Adipocyte (in vitro differentiated cells): ENCODE data around the gene IDS.
"Not testable (repeated sequence)": the region's sequence is repeated elsewhere in the genome, so short reads cannot be mapped to it uniquely, and the experiment has no call there.

Source experiments
- DNase-seq: peaks from one replicate; pipeline ENCODE4 v3.0.0-alpha.2; 2015; ENCODE audit warnings: low read depth
- H3K27me3 ChIP-seq: replicated peaks from 2 replicates; pipeline ENCODE4 v1.7.0; 2013; ENCODE audit warnings: mild to moderate bottlenecking, low read length, moderate library complexity; ENCODE audit not compliant: control insufficient read depth, insufficient read depth
- H3K36me3 ChIP-seq: 2 replicates; pipeline ENCODE4 v1.7.0; 2013; ENCODE audit warnings: low read length, mild to moderate bottlenecking, moderate library complexity; ENCODE audit not compliant: control insufficient read depth, insufficient read depth, severe bottlenecking
- H3K4me1 ChIP-seq: 2 replicates; pipeline ENCODE4 v1.7.0; 2013; ENCODE audit warnings: mild to moderate bottlenecking, low read length, moderate library complexity; ENCODE audit not compliant: control insufficient read depth, insufficient read depth
- H3K4me3 ChIP-seq: 2 replicates; pipeline ENCODE4 v1.7.0; 2013; ENCODE audit warnings: mild to moderate bottlenecking, low read length, moderate library complexity
- H3K9ac ChIP-seq: 2 replicates; pipeline ENCODE4 v1.7.0; 2013; ENCODE audit warnings: mild to moderate bottlenecking, low read length, moderate library complexity
- H3K9me3 ChIP-seq: 2 replicates; pipeline ENCODE4 v1.7.0; 2013; ENCODE audit warnings: mild to moderate bottlenecking, low read length, moderate library complexity; ENCODE audit not compliant: control insufficient read depth

Gene IDS

DNA sequence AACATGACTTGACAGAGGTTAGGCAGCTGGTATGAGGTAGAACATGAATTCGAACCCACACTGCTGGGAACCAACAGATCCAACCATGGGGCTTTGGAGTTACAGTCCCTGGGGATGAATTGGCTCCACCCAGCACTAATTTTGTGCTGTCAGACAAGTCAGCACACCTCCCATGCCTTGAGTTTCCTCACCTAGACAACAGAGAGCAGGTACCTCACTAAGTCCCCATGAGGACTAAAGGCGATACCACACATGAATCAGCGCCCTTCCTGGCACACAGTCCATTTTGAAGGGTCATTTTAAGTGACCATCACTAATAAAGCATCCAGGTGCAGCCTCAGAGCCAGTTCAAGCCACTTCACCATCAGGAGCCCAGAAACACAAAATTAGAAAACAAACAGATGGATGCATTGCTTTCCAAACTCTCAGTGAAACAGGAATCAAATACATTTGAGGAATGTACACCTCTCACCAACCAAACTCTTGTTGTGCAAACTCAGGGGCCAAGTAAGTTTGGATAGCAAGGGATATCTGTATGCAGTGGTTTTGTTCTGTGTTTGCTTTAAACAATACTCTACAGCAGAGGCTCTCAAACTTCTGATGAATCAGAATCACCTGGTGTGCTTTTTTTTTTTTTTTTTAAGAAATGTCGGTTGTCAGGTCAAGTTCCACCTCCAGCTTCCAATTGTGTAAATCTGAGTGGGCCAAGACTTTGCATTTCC, 10.1 kb downstream of the IDS start:
- peaks cover 17% of the 10 kb centered on the region for H3K4me1 ChIP-seq
- no peak overlapping the region for H3K4me3 ChIP-seq
- no peak overlapping the region for H3K9ac ChIP-seq
- H3K27me3 ChIP-seq, result peaks cover 3% of the 10 kb centered on the region
- H3K36me3 ChIP-seq, result peaks cover 22% of the 10 kb centered on the region
- DNase-seq, result no peak
- no peaks in the 10 kb centered on the region for H3K9me3 ChIP-seq

DNA sequence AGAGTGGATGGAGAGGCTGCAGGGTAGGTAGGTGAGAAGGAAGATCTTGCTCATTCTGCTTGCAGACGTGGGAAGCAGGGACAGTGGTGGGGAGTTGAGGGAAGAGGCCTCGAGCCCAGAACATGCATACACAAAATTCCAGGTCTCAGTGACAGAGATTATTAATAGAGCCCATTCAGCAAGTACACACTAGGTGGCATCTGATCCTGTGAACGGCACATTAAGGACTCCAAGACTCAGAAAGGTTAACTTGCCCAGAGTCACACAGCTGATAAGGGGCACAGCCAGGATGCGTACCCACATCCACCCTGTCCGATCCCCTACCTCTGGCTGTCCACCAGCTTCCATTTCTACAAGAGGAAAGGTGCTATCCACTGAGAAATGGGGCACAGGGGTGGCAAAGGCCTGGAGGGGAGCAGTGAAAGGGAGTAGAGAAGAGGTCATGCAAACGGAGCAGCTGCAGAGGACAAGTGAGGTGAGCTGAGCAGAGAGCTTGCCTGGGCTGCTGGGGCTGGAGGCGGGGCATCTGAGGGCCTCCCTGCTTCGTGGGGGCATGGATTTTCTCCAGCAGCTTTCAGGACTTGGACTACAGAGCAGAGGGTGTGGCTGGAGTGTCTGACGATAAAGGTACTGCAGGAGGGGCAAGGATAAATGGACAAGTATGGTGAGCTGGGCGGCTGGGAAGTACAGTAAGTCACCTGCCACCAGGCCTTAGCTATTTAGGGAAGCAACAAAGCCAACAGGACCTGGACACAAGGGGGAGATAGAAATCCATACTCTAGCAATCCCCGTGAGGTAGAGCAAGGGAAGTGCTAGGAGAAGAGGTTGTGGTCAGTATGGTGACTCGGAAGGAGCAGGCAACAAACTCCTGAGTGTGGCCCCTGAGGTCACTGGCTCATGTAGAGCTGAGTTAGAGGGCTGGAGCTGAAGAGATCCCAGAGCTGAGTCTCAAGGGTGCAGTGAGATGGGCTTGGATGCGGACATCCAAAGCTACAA, 11.2 kb downstream of the IDS start:
- Histone ChIP-seq H3K36me3 (peaks cover 18% of the 10 kb centered on the region), H3K9me3 (no peaks in the 10 kb centered on the region), H3K27me3 (peaks cover 3% of the 10 kb centered on the region), H3K4me3 (no peak overlapping the region), H3K9ac (no peak overlapping the region), H3K4me1 (peaks cover 17% of the 10 kb centered on the region)
- no peak for DNase-seq

DNA sequence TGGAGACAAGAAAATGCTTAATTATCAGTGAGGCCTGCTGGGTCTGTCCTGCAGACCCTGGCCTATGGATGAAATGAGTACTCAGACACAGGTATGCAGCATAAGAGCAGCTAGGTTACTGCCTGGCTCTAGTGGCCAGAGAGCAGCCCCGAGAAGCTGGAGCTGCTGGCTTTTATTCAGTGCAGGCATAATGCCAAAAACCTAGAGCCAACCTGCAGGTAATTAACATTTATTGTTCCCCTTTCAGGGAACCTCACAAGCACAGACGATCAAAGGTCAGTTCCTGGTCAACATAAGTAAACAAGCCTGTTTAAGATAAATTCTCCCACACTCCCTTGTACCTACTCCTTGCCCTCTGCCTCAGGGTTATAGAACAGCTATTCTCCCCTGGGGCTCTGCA, 13.3 kb downstream of the IDS start:
- Histone ChIP-seq H3K4me1 (peaks cover 17% of the 10 kb centered on the region), H3K4me3 (no peak overlapping the region), H3K36me3 (peaks cover 21% of the 10 kb centered on the region), H3K9ac (no peak overlapping the region), H3K9me3 (no peaks in the 10 kb centered on the region), H3K27me3 (peaks cover 3% of the 10 kb centered on the region)
- no peak for DNase-seq

DNA sequence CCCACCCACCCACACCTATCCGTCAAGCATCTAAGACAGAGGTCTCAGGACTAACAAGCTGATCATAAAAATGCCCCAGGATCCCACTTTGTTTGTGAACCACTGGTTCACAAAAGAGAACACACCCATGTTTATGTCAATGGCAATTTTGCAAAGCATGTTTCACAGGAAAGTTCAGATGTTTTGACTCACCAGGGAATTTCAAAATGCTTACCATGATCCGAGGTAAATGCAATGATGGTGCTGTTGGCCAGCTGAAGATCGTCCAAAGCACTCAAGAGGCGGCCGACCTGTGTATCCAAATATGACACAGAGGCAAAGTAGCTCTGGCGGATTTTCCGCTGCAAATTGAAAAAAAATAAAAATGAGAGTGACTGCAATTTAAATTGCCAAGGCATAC, 15.0 kb downstream of the IDS start:
- Histone ChIP-seq H3K36me3 (peaks cover 30% of the 10 kb centered on the region), H3K9me3 (no peaks in the 10 kb centered on the region)

DNA sequence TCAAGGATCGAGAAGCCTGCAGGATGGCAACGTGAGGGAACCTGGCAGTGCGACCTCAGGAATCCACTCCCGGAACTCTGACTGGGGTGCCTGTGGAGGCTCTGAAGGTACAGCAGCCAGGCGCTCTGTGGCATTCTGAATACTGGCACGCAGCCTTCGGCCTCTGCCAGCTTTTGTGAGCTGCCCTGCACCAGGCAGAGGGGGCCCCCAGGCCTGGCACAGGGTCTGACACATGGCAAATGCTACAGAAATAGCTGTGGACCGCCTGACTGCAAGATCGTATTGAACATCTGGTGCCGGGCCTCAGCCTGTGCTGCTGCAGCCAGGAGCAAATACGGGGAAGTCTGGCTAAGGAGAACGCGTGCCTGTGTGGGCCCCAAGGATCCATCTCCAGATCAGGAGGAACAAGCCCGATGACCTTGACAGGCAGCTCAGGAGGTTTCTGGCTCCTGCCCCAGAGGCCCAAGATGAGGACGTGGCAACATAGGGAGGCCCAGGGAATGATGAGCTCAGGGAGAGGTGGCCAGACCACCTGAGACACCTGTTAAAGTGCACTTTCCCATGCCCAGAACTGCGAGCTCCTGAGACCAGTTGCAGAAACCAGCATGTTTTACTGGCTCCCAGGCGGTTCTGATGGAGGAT, 16.6 kb downstream of the IDS start:
- H3K36me3 ChIP-seq, result peaks cover 35% of the 10 kb centered on the region
- H3K9me3 ChIP-seq, DNase-seq, H3K4me3 ChIP-seq, H3K4me1 ChIP-seq, H3K9ac ChIP-seq: not testable (repeated sequence)
- H3K27me3 ChIP-seq, result peaks cover 11% of the 10 kb centered on the region

More for the DNA sequence above, 15.0 kb downstream of the IDS start:
- H3K27me3 ChIP-seq, result peaks cover 7% of the 10 kb centered on the region
- no peak overlapping the region for H3K9ac ChIP-seq
- DNase-seq, result no peak
- H3K4me1 ChIP-seq, result peaks cover 10% of the 10 kb centered on the region
- no peak overlapping the region for H3K4me3 ChIP-seq

DNA sequence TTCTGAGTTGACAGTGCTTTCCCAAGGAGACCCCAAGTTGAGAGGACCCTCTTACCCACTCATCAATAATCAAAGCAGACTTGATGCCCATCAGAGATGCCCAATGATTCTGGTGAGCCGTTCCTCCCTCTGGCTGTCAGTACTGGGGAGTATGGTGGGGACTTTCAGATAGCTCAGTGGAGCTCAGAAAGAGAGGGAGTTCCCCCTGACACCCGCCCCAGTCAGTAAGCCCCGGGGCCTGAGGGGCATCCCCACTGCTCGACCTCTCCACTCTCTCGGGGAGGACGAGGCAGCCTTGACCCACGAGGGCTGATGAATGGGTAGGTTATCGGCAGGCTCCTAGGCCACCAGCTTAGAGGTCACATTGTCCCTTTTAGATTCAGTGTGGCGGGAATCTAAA, 17.1 kb downstream of the IDS start:
- peaks cover 35% of the 10 kb centered on the region for H3K36me3 ChIP-seq
- DNase-seq, H3K4me1 ChIP-seq, H3K9ac ChIP-seq, H3K4me3 ChIP-seq, H3K9me3 ChIP-seq: not testable (repeated sequence)
- peaks cover 11% of the 10 kb centered on the region for H3K27me3 ChIP-seq

DNA sequence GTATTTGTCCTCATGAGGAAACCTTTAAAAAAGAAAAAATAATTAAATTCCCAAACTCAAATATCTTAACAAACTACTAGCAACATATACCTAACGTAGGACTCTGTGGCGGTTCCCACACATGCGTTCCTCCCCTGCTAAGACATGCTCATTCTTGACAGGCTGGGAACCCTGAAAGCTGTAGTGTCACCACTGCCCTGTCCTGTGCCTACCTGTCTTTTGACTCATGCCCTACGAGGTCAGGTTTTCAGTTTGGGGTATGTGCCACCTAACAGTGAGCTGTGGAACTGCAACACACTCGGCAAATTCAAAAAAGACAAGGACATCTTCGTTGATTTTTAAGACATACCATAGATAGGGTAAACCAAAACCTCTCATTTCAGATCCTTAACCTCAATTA, 17.8 kb downstream of the IDS start:
- DNase-seq, result no peak
- Histone ChIP-seq H3K9ac (no peak overlapping the region), H3K36me3 (peaks cover 35% of the 10 kb centered on the region), H3K4me1 (no peaks in the 10 kb centered on the region), H3K27me3 (peaks cover 11% of the 10 kb centered on the region), H3K9me3 (no peaks in the 10 kb centered on the region), H3K4me3 (no peak overlapping the region)

DNA sequence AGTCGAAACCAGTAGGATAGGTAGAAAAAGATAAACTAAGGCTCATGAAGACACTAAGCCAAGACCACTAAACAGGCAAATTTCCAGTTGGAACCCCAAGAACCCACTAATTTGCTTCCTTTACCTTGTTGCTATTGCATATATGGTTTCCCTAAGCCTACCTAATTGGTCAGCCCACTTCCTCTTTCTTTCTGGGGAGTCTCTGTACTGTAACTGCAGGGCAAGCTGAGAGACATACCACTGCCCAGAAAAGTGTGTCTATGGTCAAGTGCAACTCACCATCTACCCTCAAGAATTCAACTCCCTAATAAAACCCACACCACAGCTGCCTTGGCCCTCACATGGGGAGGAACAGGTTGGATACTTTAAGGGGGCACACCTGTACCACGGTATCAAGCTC, 28.6 kb downstream of the IDS start:
- H3K9ac ChIP-seq, result no peak overlapping the region
- H3K4me3 ChIP-seq, result no peak overlapping the region
- no peak for DNase-seq
- no peaks in the 10 kb centered on the region for H3K9me3 ChIP-seq
- H3K36me3 ChIP-seq, result no peaks in the 10 kb centered on the region
- H3K4me1 ChIP-seq, result no peaks in the 10 kb centered on the region
- H3K27me3 ChIP-seq, result peaks cover 10% of the 10 kb centered on the region

DNA sequence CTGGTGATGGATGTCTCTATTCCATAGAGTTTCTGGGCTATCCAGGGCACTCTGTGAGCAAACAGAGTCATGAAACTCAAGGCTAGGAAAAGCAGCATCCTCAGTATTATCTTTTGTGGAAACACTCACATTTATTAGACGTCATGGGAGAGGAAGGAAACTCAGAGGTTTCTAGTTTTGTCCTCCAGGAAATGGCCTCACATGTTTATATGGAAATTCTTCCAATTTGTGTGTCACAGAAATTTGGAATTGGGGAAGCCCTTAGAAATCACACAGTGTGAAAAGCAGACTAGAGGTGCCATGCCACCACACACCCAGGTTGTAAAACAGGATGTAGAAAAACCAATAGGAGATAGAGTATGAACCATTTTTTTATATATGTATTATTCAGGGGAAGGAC, 31.1 kb downstream of the IDS start:
- H3K4me1 ChIP-seq, result peaks cover 2% of the 10 kb centered on the region
- peaks cover 18% of the 10 kb centered on the region for H3K27me3 ChIP-seq
- no peak overlapping the region for H3K4me3 ChIP-seq
- H3K9me3 ChIP-seq, result no peaks in the 10 kb centered on the region
- DNase-seq, result no peak
- no peaks in the 10 kb centered on the region for H3K36me3 ChIP-seq
- H3K9ac ChIP-seq, result no peak overlapping the region

DNA sequence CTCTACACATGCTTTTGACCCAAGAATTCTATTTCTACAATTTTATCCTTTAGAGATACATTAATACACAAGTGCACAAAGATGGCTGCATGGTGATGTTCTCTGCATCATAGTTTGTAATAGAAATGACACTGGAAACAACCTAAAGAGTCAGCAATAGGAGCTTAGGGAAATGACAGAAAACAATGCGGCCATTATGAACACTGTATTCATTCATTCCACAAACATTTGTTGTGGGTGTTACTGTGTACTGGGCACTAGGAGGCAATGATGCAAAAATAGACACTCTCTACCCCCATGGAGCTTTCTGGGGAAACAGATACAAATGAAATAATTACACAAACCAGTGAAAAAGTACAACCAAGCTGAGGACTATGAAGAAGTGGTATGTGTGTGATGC, 32.0 kb downstream of the IDS start:
- no peaks in the 10 kb centered on the region for H3K36me3 ChIP-seq
- H3K4me1 ChIP-seq, result peaks cover 2% of the 10 kb centered on the region
- H3K9me3 ChIP-seq, result no peaks in the 10 kb centered on the region
- no peak overlapping the region for H3K4me3 ChIP-seq
- peaks cover 18% of the 10 kb centered on the region for H3K27me3 ChIP-seq
- H3K9ac ChIP-seq, result no peak overlapping the region
- no peak for DNase-seq

DNA sequence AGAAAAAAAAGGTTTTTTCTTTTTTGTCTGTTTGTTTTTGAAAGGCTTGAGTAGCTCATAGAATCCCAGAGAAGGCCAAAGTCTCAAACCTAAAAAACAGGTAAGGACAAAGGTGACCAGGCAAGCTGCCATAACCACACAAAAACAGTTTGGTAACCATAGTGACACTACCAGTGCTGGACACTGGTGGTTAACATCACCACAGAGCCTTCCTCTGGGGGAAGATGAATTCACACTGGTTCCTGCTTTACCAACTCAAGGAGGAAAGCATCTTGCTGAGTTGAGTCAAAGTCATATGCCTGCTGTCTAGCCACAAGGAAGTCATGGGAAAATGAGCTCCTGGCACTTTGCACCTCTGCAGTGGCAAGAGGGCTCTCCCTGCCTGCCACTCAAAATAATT, 32.5 kb downstream of the IDS start:
- peaks cover 2% of the 10 kb centered on the region for H3K4me1 ChIP-seq
- DNase-seq, result no peak

More for the DNA sequence above, 32.5 kb downstream of the IDS start:
- H3K27me3 ChIP-seq, result peaks cover 18% of the 10 kb centered on the region
- H3K9ac ChIP-seq, result no peak overlapping the region
- no peak overlapping the region for H3K4me3 ChIP-seq
- H3K9me3 ChIP-seq, result no peaks in the 10 kb centered on the region
- no peaks in the 10 kb centered on the region for H3K36me3 ChIP-seq
